ENCODE measurements around the gene NTF4. TPM values are rescaled to one million over a fixed set of nuclear protein-coding genes. Genes with fewer than 3 reads are reported as not detected.

Gene NTF4
- polyA plus RNA-seq, 1 experiment, result not detected

GRCh38 chr19:49070416-49070815, 5.8 kb upstream of the NTF4 start:
- CTCF ChIA-PET, result interaction anchor here (0.8 to 1.8 kb wide), 4 partner anchors 14 to 143 kb away, joined by 3 to 4 read pairs (median 3); no protein-coding TSS in a partner anchor
- DNase-seq (ENCODE audit: low read depth), result no peak
- Histone ChIP-seq H3K36me3 (ENCODE audit: control insufficient read depth, insufficient read depth, low read length) (no peaks in the 10 kb centered on the region), H3K27me3 (ENCODE audit: control insufficient read depth, insufficient read depth, low read length) (peaks cover 25% of the 10 kb centered on the region), H3K4me3 (ENCODE audit: low read depth, low read length) (no peak overlapping the region)
- TF ChIP-seq CTCF (IDR thresholded peaks at IDR 0.05; ENCODE audit: insufficient read depth, low read depth, low read length), result no peak
- POLR2A ChIA-PET, result no interaction called here

GRCh38 chr19:49069026-49069425, 4.4 kb upstream of the NTF4 start:
- Histone ChIP-seq H3K4me3 (ENCODE audit: low read depth, low read length) (no peak overlapping the region), H3K36me3 (ENCODE audit: control insufficient read depth, insufficient read depth, low read length) (no peaks in the 10 kb centered on the region), H3K27me3 (ENCODE audit: control insufficient read depth, insufficient read depth, low read length) (peaks cover 28% of the 10 kb centered on the region)
- ChIA-PET POLR2A (no interaction called here), CTCF (interaction anchor here (0.8 to 1.7 kb wide), 3 partner anchors 69 to 156 kb away, joined by 3 to 5 read pairs (median 3); no protein-coding TSS in a partner anchor)
- DNase-seq (ENCODE audit: low read depth), result no peak
- TF ChIP-seq CTCF (IDR thresholded peaks at IDR 0.05; ENCODE audit: insufficient read depth, low read depth, low read length), result no peak

GRCh38 chr19:49067554-49067953, 2.9 kb upstream of the NTF4 start:
- H3K27me3 ChIP-seq (ENCODE audit: control insufficient read depth, insufficient read depth, low read length), result peaks cover 20% of the 10 kb centered on the region
- POLR2A ChIA-PET, result no interaction called here
- CTCF ChIA-PET, result no interaction called here
- DNase-seq (ENCODE audit: low read depth), result no peak
- no peak for TF ChIP-seq CTCF (IDR thresholded peaks at IDR 0.05; ENCODE audit: insufficient read depth, low read depth, low read length)
- H3K4me3 ChIP-seq (ENCODE audit: low read depth, low read length), result no peak overlapping the region
- H3K36me3 ChIP-seq (ENCODE audit: control insufficient read depth, insufficient read depth, low read length), result no peaks in the 10 kb centered on the region

GRCh38 chr19:49065905-49066512, 1.4 kb upstream of the NTF4 start:
- Histone ChIP-seq H3K27me3 (ENCODE audit: control insufficient read depth, insufficient read depth, low read length) (peaks cover 17% of the 10 kb centered on the region), H3K36me3 (ENCODE audit: control insufficient read depth, insufficient read depth, low read length) (no peaks in the 10 kb centered on the region), H3K4me3 (ENCODE audit: low read depth, low read length) (no peak overlapping the region)
- POLR2A ChIA-PET, result no interaction called here
- DNase-seq (ENCODE audit: low read depth), result no peak
- CTCF ChIA-PET, result no interaction called here
- no peak for TF ChIP-seq CTCF (IDR thresholded peaks at IDR 0.05; ENCODE audit: insufficient read depth, low read depth, low read length)

- Histone ChIP-seq H3K36me3 (ENCODE audit: control insufficient read depth, insufficient read depth, low read length) (no peaks in the 10 kb centered on the region), H3K27me3 (ENCODE audit: control insufficient read depth, insufficient read depth, low read length) (peaks cover 17% of the 10 kb centered on the region), H3K4me3 (ENCODE audit: low read depth, low read length) (no peak overlapping the region)
- POLR2A ChIA-PET, result no interaction called here
- CTCF ChIA-PET, result no interaction called here
- no peak for TF ChIP-seq CTCF (IDR thresholded peaks at IDR 0.05; ENCODE audit: insufficient read depth, low read depth, low read length)
- DNase-seq (ENCODE audit: low read depth), result no peak
Measured at GRCh38 chr19:49064029-49064629, 489 bp downstream of the NTF4 start.

Data from BJ (cell line).